ENCODE results near the gene TMC1.
"Not testable (repeated sequence)": the region's sequence is repeated elsewhere in the genome, so short reads cannot be mapped to it uniquely, and the experiment has no call there.

TMC1 gene

GRCh38 chr9:72827950-72828731, 306.7 kb downstream of the TMC1 start:
- no peak for DNase-seq

- DNase-seq: no peak
These were observed 313.6 kb downstream of the TMC1 start for GRCh38 chr9:72834994-72835393.

- DNase-seq: no peak
These were observed 315.4 kb downstream of the TMC1 start for GRCh38 chr9:72836790-72837189.

GRCh38 chr9:72839085-72839484, 317.7 kb downstream of the TMC1 start:
- DNase-seq: no peak

- no peak for DNase-seq
These were observed 322.4 kb downstream of the TMC1 start for GRCh38 chr9:72843520-72844439.

- DNase-seq: no peak
These were observed 323.0 kb downstream of the TMC1 start for GRCh38 chr9:72844440-72844768.

- not testable (repeated sequence) for DNase-seq
These were observed 323.6 kb downstream of the TMC1 start for GRCh38 chr9:72845052-72845451.

- DNase-seq: not testable (repeated sequence)
These were observed 328.8 kb downstream of the TMC1 start for GRCh38 chr9:72850209-72850608.

GRCh38 chr9:72855321-72855720, 333.9 kb downstream of the TMC1 start:
- no peak for DNase-seq

GRCh38 chr9:72855890-72856523, 334.6 kb downstream of the TMC1 start:
- DNase-seq: no peak

- peak; percentile 12 for DNase-seq
These were observed 335.7 kb downstream of the TMC1 start for GRCh38 chr9:72856972-72857623.

- DNase-seq: no peak
These were observed 336.2 kb downstream of the TMC1 start for GRCh38 chr9:72857624-72857996.

- DNase-seq: no peak
These were observed 336.9 kb downstream of the TMC1 start for GRCh38 chr9:72858089-72858912.

GRCh38 chr9:72862788-72863187, 341.4 kb downstream of the TMC1 start:
- DNase-seq: not testable (repeated sequence)

GRCh38 chr9:72863456-72864094, 342.2 kb downstream of the TMC1 start:
- DNase-seq: no peak

- no peak for DNase-seq
These were observed 342.9 kb downstream of the TMC1 start for GRCh38 chr9:72864327-72864726.

GRCh38 chr9:72871685-72872084, 350.3 kb downstream of the TMC1 start:
- no peak for DNase-seq

GRCh38 chr9:72872718-72873117, 351.3 kb downstream of the TMC1 start:
- no peak for DNase-seq

- no peak for DNase-seq
These were observed 352.0 kb downstream of the TMC1 start for GRCh38 chr9:72873456-72873855.

- DNase-seq: no peak
These were observed 352.9 kb downstream of the TMC1 start for GRCh38 chr9:72874344-72874743.

GRCh38 chr9:72875221-72875620, 353.8 kb downstream of the TMC1 start:
- no peak for DNase-seq

- DNase-seq: no peak
These were observed 359.4 kb downstream of the TMC1 start for GRCh38 chr9:72880821-72881220.

Data from KG1 (cell line).